Measurements from ENCODE around the gene CAMK2N2. TPM values are rescaled to one million over a fixed set of nuclear protein-coding genes. Genes with fewer than 3 reads are reported as not detected.

The CAMK2N2 gene
- total RNA-seq, 1 donor from 2014 or later = not detected

GRCh38 chr3:184222521-184222920, 38.8 kb downstream of the CAMK2N2 start:
- no peak for DNase-seq (ENCODE audit: low spot score)
- Mint-ChIP-seq H3K36me3 (no peaks in the 10 kb centered on the region), H3K4me1 (no peaks in the 10 kb centered on the region), H3K4me3 (no peak overlapping the region), H3K9me3 (no peaks in the 10 kb centered on the region), H3K27me3 (ENCODE audit: insufficient read depth, low read depth) (peaks cover 16% of the 10 kb centered on the region), H3K27ac (no peak overlapping the region)
- Histone ChIP-seq H3K4me3 (no peak overlapping the region), H3K9ac (no peak overlapping the region), H3K27ac (no peak overlapping the region), H3K27me3 (peaks cover 28% of the 10 kb centered on the region), H3K79me2 (ENCODE audit: low read depth) (no peaks in the 10 kb centered on the region), H4K20me1 (ENCODE audit: low read depth) (peaks cover 1% of the 10 kb centered on the region), H2AFZ (replicated peaks) (no peak overlapping the region), H3K36me3 (no peaks in the 10 kb centered on the region), H3F3A (ENCODE audit: low read depth) (no peaks in the 10 kb centered on the region), H3K9me3 (ENCODE audit: low read depth) (no peaks in the 10 kb centered on the region), H3K4me1 (no peaks in the 10 kb centered on the region), H3K4me2 (no peak overlapping the region)
- TF ChIP-seq EZH2 (IDR thresholded peaks at IDR 0.05) (no peak), EZH2phosphoT487 (IDR thresholded peaks at IDR 0.05) (no peak)
- TF ChIP-seq, protein P1, sequence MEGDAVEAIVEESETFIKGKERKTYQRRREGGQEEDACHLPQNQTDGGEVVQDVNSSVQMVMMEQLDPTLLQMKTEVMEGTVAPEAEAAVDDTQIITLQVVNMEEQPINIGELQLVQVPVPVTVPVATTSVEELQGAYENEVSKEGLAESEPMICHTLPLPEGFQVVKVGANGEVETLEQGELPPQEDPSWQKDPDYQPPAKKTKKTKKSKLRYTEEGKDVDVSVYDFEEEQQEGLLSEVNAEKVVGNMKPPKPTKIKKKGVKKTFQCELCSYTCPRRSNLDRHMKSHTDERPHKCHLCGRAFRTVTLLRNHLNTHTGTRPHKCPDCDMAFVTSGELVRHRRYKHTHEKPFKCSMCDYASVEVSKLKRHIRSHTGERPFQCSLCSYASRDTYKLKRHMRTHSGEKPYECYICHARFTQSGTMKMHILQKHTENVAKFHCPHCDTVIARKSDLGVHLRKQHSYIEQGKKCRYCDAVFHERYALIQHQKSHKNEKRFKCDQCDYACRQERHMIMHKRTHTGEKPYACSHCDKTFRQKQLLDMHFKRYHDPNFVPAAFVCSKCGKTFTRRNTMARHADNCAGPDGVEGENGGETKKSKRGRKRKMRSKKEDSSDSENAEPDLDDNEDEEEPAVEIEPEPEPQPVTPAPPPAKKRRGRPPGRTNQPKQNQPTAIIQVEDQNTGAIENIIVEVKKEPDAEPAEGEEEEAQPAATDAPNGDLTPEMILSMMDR (IDR thresholded peaks at IDR 0.05) = no peak

GRCh38 chr3:184218814-184219213, 42.5 kb downstream of the CAMK2N2 start:
- no peak overlapping the region for H3K4me2 ChIP-seq
- no peaks in the 10 kb centered on the region for H3K27me3 ChIP-seq
- H3K4me3 ChIP-seq = no peak overlapping the region
- H3K9ac ChIP-seq = no peak overlapping the region
- H3K36me3 ChIP-seq = no peaks in the 10 kb centered on the region
- Mint-ChIP-seq H3K27me3 (ENCODE audit: insufficient read depth, low read depth) (peaks cover 4% of the 10 kb centered on the region), H3K9me3 (peaks cover 4% of the 10 kb centered on the region), H3K27ac (no peak overlapping the region), H3K4me3 (no peak overlapping the region), H3K36me3 (no peaks in the 10 kb centered on the region), H3K4me1 (no peaks in the 10 kb centered on the region)
- H3K9me3 ChIP-seq (ENCODE audit: low read depth) = no peaks in the 10 kb centered on the region
- H3K27ac ChIP-seq = no peak overlapping the region
- no peaks in the 10 kb centered on the region for H3K79me2 ChIP-seq (ENCODE audit: low read depth)
- TF ChIP-seq EZH2 (IDR thresholded peaks at IDR 0.05) (no peak), EZH2phosphoT487 (IDR thresholded peaks at IDR 0.05) (no peak)
- TF ChIP-seq, protein P1 (IDR thresholded peaks at IDR 0.05) = no peak
- no peaks in the 10 kb centered on the region for H3K4me1 ChIP-seq
- H4K20me1 ChIP-seq (ENCODE audit: low read depth) = no peaks in the 10 kb centered on the region
- DNase-seq (ENCODE audit: low spot score) = no peak
- H3F3A ChIP-seq (ENCODE audit: low read depth) = no peaks in the 10 kb centered on the region
- no peak overlapping the region for H2AFZ ChIP-seq (replicated peaks)

DNA sequence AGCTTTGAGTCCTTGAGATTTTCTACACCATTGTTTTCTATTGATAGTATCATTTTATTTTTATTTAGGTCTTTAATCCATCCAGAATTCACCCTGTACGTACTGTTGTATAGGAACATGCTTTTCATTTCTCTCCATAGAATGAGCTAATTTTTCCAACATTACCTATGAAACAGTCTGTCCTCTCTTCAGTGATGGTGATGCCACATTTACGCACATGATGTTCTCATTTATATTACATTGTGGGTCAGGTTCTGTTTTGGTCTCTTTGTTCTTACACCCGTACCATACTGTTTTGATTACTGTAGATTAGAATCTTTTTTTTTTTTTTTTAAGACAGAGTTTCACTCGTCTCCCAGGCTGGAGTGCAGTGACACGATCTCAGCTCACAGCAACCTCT, 49.6 kb downstream of the CAMK2N2 start:
- no peak overlapping the region for H3K4me2 ChIP-seq
- H3K4me1 ChIP-seq = no peaks in the 10 kb centered on the region
- no peak overlapping the region for H3K4me3 ChIP-seq
- no peaks in the 10 kb centered on the region for H4K20me1 ChIP-seq (ENCODE audit: low read depth)
- Mint-ChIP-seq H3K36me3 (no peaks in the 10 kb centered on the region), H3K4me1 (no peaks in the 10 kb centered on the region), H3K9me3 (peaks cover 4% of the 10 kb centered on the region), H3K4me3 (no peak overlapping the region), H3K27me3 (ENCODE audit: insufficient read depth, low read depth) (peaks cover 6% of the 10 kb centered on the region), H3K27ac (no peak overlapping the region)
- H3F3A ChIP-seq (ENCODE audit: low read depth) = no peaks in the 10 kb centered on the region
- H3K36me3 ChIP-seq = no peaks in the 10 kb centered on the region
- H3K9me3 ChIP-seq (ENCODE audit: low read depth) = no peaks in the 10 kb centered on the region
- DNase-seq (ENCODE audit: low spot score) = no peak
- H3K27ac ChIP-seq = no peak overlapping the region
- no peaks in the 10 kb centered on the region for H3K79me2 ChIP-seq (ENCODE audit: low read depth)
- H2AFZ ChIP-seq (replicated peaks) = no peak overlapping the region
- no peak overlapping the region for H3K9ac ChIP-seq
- TF ChIP-seq EZH2 (IDR thresholded peaks at IDR 0.05) (no peak), EZH2phosphoT487 (IDR thresholded peaks at IDR 0.05) (no peak)
- TF ChIP-seq, protein P1 (IDR thresholded peaks at IDR 0.05) = no peak
- no peaks in the 10 kb centered on the region for H3K27me3 ChIP-seq

All from neural progenitor cell (in vitro differentiated cells).